Right lobe of liver (tissue), 4 donors: ENCODE data around the gene ZNF652.

Experiments
- POLR2A ChIP-seq: fragments of 450-650 bp; IDR thresholded peaks from one replicate; pipeline ENCODE4 v1.6.1; 2017; ENCODE audit warnings: antibody characterized with exemption, mild to moderate bottlenecking
- TF ChIP-seq, protein P1 (sequence below), 4 donors: fragments of 200-600 bp in 3 of 4; fragments of 450-650 bp in 1 of 4; IDR thresholded peaks; one replicate each; pipeline versions ENCODE4 v1.5.1 to v1.8.0; 2016 to 2022; ENCODE audit warnings: antibody characterized with exemption in 4 of 4, mild to moderate bottlenecking in 2 of 4
- donor health status: DM: no; HTN: no; CAD: no.
- donor health status: DM: no; HTN: no; CAD: no.
- donor health status: DM: no; HTN: yes; CAD: no.

DNA sequence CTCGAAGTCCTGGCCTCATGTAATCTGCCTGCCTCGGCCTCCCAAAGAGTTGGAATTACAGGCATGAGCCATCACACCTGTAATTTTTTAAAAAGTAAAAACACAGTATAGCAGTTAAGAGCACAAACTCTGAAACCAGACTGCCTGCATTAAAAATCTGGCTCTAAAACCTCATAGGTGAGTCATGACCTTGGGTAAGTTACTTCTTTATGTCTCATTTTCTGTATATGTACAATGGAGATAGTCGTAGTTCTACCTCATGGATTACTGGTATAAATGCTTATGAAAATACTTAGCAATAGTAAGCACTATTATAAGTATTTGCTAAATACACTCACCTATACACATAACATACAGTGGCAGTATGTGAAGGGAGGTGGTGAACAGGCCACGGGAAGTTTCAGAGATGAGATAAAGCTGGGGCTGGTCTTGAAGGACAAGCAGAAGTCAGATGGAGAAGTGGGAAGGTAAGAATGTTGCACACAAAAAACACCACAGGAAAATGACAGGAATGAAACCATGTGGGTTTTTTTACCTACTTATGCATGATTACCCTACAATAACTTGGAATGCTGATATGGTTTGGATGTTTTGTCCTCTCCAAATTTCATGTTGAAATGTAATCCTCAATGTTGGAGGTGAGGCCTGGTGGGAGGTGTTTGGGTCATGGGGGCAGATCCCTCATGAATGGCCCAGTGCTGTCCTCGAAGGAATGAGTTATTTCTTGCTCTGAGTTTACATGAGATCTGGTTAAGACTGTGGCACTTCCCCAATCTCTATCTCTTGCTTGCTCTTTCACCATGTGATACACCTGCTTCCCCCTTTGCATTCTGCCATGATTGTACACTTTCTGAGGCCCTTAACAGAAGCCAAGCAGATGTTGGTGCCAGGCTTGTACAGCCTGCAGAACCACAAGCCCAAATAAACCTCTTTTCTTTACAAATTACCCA lies 33.9 kb downstream of the ZNF652 start:
- no peak for TF ChIP-seq POLR2A
- TF ChIP-seq, protein P1, sequence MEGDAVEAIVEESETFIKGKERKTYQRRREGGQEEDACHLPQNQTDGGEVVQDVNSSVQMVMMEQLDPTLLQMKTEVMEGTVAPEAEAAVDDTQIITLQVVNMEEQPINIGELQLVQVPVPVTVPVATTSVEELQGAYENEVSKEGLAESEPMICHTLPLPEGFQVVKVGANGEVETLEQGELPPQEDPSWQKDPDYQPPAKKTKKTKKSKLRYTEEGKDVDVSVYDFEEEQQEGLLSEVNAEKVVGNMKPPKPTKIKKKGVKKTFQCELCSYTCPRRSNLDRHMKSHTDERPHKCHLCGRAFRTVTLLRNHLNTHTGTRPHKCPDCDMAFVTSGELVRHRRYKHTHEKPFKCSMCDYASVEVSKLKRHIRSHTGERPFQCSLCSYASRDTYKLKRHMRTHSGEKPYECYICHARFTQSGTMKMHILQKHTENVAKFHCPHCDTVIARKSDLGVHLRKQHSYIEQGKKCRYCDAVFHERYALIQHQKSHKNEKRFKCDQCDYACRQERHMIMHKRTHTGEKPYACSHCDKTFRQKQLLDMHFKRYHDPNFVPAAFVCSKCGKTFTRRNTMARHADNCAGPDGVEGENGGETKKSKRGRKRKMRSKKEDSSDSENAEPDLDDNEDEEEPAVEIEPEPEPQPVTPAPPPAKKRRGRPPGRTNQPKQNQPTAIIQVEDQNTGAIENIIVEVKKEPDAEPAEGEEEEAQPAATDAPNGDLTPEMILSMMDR (IDR thresholded peaks at IDR 0.05): no peak
